HG03354 (cell line): Measurements from ENCODE around the gene COL9A1.

Source experiments
- ATAC-seq: cut with Tn5 transposase; IDR thresholded peaks from one replicate; pipeline ENCODE4 v1.9.1; 2021; ENCODE audit warnings: mild to moderate bottlenecking; ENCODE audit not compliant: unreplicated experiment, poor library complexity, severe bottlenecking

The COL9A1 gene

GRCh38 chr6:70292193-70292592 is 10.7 kb downstream of the COL9A1 start:
- ATAC-seq, result no peak

GRCh38 chr6:70289299-70289698 is 13.6 kb downstream of the COL9A1 start:
- no peak for ATAC-seq

DNA sequence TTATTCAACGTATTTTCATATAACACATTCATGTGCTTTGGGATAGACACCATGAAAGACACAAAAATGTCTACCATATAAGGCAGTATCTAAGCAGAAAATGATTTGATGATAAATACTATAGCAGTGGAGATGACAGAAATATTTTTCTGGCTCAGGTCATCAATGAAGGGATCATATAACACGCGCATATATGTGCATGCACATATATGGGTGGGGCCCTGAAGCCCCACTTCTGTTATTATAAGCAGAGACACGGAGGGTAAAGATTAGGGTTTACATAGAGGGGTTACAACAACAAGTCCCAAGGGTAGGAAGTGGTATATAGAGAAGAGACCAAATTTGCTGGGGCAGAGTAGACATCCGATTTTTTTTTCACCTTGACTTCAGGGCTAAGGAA is 16.0 kb downstream of the COL9A1 start:
- no peak for ATAC-seq

GRCh38 chr6:70285201-70285600 is 17.7 kb downstream of the COL9A1 start:
- no peak for ATAC-seq

DNA sequence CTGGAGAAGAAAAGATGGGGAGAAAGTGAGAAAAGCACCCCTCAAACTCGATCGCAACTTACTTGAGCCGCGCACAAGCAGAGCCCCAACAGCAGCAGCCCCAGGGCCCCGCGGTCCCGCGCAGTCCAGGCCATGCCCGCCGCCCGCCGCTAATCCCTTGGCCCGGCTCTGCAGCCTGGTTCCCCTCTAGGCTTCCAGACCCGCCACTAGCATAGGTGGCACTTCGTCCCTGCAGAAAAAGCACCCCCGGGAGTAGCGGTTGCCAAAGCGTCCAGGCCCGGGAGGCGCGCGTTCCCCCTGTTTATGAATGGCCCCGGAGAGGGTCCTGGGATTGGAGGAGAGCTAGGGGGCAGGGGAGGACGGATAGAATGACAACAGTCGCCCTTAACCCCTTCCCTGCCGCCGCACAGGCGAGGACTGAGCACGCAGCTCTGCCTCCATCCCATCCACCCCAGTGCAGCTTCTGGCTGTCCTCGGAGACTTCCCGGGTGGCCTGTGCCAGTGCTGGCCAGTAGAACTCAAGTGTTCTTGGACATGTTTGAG is 19.9 kb downstream of the COL9A1 start:
- no peak for ATAC-seq

DNA sequence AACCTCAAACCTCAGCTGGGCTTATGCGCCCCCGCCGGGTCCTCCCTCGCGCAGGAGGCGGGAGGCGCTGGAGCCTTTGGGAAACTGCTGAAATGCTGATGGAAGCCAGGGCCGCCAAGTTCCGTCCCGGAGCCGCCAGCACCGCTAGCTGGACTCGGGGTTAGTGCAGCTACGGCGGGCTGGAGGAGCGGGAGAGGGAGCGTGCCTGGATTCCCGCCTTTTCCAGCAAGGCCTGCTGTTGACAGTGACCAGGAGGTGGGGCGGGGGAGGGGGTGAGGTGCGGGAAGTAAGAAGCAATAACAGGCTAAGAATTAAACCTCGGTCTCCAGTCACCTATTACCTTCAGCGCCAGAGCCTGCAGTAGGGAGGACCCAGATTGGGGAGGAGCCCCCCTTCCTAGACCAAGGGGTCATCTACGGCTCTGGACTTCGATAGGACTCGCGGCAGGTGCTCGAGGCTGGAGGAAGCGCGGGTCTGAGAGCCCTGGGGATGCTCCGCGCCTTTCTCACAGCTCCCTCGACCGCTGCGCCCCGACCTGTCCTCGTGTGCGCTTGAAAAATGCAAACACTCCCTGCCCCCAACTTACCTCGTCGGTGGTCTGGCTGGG is 20.5 kb downstream of the COL9A1 start:
- ATAC-seq, result no peak

DNA sequence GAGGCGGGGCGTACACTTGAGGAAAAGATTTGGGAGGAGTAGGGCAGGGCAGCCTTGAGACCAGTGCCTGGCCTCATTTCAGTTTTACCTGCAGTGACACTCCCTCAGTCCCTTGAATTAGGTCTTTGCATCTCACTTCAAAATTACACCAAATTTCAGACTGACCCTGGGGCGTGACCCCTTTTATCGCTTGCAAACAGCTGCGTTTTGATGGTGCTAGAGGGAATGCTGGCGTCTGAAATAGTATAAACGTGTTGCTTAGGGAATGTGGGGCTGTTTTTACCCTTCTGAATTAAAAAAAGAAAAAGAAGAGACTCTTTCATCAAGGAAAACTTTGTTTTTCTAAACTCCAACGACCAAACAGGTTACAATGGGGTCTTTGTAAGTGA is 21.0 kb downstream of the COL9A1 start:
- no peak for ATAC-seq

DNA sequence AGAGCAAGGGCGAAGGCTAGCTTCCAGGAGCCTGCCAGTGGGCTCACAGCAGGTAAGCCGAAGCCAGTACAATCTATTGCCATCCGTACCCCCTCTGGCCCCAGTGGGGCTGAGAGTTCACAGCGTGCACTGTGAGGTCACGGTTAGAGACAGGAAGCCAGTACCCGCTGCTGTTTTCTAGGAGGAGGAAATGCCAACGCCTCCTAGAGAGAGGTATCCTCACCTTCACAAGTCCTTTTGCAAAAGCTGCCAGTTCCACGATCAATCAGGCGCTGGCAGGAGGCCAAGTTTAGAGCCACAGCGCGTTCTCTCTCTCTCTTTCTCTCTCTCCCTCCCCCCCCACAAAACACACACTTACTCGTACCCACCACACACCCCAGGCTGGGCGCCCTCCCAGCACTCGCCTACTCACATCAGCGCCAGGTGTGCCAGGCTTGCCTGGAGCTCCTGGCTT is 22.5 kb downstream of the COL9A1 start:
- ATAC-seq, result no peak

DNA sequence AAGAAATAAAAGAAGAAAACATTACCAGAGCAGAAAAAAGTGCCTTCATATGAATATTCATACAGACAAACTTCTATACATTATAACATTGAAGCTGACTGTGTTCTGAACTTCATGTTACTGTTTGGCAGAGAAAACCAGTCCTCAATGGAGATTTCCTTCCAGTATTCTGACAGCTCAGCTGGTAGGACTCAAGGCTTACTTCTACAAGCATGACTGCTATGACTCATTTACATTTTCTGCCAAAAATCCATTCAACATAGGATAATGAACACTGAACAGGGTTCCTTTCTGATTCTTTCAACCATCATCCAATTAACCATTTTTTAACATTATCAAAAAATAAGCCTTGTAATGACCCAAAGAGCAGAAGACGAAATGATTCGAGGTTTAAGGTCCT is 25.4 kb downstream of the COL9A1 start:
- ATAC-seq, result no peak

DNA sequence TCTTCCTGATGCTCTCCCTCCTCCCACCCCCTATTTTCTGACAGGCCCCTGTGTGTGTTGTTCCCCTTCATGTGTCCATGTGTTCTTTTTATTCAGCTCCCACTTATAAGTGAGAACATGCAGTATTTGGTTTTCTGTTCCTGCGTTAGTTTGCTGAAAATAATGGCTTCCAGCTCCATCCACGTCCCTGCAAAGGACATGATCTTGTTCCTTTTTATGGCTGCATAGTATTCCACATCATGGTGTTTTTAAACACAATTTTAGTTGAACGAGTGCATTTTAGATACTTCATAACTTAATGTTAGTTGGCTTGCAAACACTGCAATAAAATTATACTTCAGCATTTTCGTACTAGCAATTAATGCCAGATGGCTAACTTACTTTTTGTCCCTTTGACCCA is 28.5 kb downstream of the COL9A1 start:
- ATAC-seq, result no peak

DNA sequence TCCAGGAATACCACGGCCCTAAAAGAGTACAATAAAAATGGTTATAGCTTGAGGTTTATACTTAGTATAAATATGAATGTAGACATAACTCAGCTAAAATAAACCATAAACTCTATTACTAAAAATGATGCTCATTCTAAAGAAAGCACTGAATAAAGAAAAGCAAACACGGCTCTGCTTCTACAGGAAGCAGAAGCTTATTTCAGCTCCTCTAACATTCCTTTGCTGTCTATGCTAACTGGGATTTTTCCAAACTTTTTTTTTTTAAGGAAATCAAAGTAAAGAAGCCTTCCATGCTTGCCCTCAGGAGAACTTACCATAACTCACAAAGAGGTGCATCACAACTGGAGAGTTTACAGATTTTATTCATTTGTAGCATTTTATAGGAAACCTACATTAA is 30.8 kb downstream of the COL9A1 start:
- no peak for ATAC-seq

DNA sequence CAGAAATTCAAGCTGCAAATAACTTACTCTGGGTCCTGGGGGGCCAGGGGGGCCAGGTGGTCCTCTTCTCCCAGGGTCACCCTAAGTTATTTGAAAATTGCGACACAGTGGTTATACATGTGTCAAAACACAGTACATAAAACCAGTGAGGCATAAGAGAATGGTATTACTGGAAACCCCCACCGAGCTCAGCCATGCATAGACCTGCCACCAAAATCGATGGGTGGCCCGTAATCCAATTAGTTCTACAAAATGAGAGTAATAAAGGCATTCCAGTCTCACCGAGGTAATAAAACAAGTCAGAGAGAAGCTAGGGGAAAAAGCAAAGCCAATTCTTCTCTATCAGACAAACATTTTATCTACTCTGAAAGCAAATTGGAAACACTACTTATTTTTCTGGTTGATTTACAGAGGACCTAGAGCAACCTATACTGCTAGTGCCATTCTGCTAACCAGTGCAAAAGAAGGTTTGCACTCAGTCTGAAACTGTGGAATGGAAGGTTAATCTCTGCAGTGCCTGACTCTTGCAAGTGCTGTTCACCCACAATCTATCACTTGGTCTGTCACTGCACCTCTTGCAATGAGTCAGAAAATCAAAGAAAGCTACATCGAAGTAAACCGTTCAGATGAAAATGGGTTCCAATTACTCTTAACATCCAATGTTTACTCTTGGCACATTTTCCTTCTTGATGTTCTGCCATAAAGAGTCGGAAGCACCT is 32.4 kb downstream of the COL9A1 start:
- ATAC-seq, result no peak

DNA sequence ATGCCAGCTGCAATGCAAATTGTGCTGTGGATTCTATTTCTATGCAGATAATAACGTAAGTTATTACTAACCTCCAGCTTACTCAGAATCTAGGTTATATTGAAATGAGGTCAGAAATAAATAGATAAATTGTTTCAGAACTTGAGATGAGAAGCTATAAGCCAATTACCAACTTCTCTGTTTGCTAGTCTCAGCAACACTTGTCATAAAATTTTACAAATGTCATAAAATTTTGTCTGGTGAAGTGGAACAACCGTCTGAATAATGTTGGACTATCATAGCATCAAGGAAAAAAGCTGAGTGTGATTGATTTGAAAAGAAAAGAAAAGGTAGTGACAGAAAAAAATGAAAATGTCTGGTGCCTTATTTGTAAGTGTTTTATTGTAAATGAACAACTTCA is 36.7 kb downstream of the COL9A1 start:
- no peak for ATAC-seq

GRCh38 chr6:70264306-70264705 is 38.6 kb downstream of the COL9A1 start:
- ATAC-seq, result no peak

- no peak for ATAC-seq
Measured at GRCh38 chr6:70258483-70258882, 44.4 kb downstream of the COL9A1 start.

- no peak for ATAC-seq
Measured at GRCh38 chr6:70257768-70258273, 45.1 kb downstream of the COL9A1 start.

- ATAC-seq, result no peak
Measured at GRCh38 chr6:70254784-70255183, 48.1 kb downstream of the COL9A1 start.

DNA sequence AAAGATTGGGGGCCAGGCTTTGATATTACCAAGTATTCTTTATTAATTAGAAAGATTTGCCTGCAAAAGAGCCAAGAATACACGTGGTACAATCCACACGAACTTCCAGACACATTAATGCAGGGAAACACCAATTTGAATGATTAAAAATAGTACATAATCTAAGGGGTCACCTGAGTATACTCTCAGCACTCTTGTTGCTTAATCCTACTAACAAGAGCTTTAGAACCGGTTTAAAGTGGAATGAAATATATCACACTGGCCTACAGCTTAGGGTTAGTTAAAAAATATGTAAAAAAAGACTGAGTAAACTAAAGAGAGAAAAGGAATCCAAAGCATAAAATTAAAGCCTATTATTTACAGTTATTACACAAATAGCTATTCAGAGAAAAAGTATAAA is 49.0 kb downstream of the COL9A1 start:
- ATAC-seq, result no peak

DNA sequence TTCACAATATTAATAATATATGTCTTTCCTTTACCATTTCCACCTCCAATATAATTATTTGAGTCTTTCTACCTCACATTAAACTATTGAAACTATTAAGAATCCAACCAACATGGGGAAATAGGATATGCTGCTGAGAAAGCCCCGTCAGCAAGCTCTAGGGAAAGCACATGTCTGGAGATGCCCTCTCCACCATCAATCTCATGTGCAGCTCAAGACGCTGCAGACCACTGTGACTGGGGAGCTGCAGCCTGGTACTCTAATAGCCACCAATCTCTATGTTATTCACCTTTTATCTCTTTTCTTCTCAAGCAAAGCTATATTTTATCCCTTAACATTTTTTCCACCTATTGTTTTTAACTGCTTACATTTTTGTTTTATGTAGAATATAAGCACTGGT is 50.3 kb downstream of the COL9A1 start:
- ATAC-seq, result no peak

DNA sequence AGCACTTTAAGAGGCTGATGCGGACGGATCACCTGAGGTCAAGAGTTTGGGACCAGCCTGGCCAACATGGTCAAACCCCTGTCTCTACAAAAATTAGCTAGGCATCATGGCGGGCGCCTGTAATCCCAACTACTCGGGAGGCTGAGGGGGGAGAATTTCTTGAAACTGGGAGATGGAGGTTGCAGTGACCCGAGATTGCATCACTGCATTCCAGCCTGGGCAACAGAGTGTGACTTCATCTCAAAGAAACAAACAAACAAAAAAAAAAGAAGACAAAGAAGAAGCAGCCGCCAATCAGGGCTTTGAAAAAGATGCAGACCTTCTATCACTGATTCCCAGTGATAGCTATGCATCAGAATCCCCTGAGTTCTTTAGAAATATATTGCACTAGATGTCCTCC is 56.8 kb downstream of the COL9A1 start:
- no peak for ATAC-seq

DNA sequence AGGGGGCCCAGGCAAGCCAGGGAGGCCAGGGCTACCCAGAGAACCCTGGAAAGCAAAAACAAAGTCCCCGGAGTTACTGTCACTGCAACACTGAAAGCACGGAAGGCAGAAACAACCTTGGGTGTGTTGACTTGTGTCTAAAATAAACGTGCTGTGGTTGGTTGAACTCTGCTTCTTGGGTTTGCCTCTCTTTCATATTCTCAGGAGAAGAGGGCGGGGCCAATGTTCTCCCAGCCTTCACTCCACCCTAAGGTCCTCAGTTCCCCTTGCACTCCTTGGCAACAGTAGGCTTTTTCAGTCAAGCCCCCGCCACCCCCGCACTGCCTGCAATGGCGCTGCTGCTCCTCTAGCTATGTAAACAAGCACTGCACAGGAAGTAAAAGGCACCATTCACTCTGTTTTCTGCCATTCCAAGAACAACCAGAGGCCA is 60.9 kb downstream of the COL9A1 start:
- no peak for ATAC-seq
